K562 (cell line): ENCODE data around the gene B3GALNT2. TPM values are rescaled to one million over a fixed set of nuclear protein-coding genes. Genes with fewer than 3 reads are reported as not detected.
A peak's percentile ranks its signal among the peaks of the same experiment; 100 is the strongest.

Experiments
- ATAC-seq: fragments of 200-7000 bp; cut with Tn5 transposase; 3 replicates; pipeline ENCODE4 v1.9.1; 2020; ENCODE audit warnings: moderate library complexity
- BruUV-seq: library from RNA; stranded (reverse); fragments of 400-500 nt; replicated peaks from 2 replicates; lab custom pipeline; 2021; lab: Mats Ljungman, UMichigan
- CTCF ChIA-PET: fragments of 300-600 bp; formaldehyde crosslinking; extraction: SDS; loops from one replicate; lab custom pipeline; 2021; ENCODE audit warnings: low intra/inter-chr PET ratio; lab: Yijun Ruan, JAX
- POLR2A ChIA-PET: fragments of 300-600, 350-650 bp; sonication (Branson Sonifier 250); formaldehyde crosslinking; extraction: SDS; loops from one replicate; lab custom pipeline; 2021; ENCODE audit warnings: antibody characterized with exemption, inconsistent platforms; lab: Yijun Ruan, JAX
- DNase-seq, 4 experiments: peaks; one replicate each; pipeline versions ENCODE4 v3.0.0 to v3.0.0-alpha.2; 2011 to 2018; ENCODE audit warnings: low spot score in 3 of 4, mixed read lengths in 3 of 4; ENCODE audit errors: extremely low read depth in 1 of 4
- FAIRE-seq: peaks from 2 replicates; lab custom pipeline; 2011; peaks lifted over from hg19 to GRCh38; lab: Jason Lieb, UNC
- H2AFZ ChIP-seq: 2 replicates; pipeline ENCODE4 v1.6.0; 2011; ENCODE audit warnings: low read depth, low read length, control low read depth, inconsistent platforms
- H3K27ac ChIP-seq: fragments of 200-600 bp; 3 replicates; pipeline ENCODE4 v1.8.0; 2011; ENCODE audit warnings: low read depth, mild to moderate bottlenecking, control low read depth, inconsistent platforms, low read length, moderate library complexity, mixed read lengths; ENCODE audit errors: extremely low read depth
- H3K27me3 ChIP-seq, 2 experiments: fragments of 300-600 bp in 1 of 2; 2 replicates in 1 of 2; 3 replicates in 1 of 2; pipeline versions ENCODE4 v1.6.0 to v1.8.0; 2011; ENCODE audit warnings: inconsistent platforms in 2 of 2, low read length in 2 of 2, mild to moderate bottlenecking in 1 of 2, mixed read lengths in 1 of 2, moderate library complexity in 1 of 2; ENCODE audit not compliant: control insufficient read depth in 2 of 2, insufficient read depth in 2 of 2
- H3K36me3 ChIP-seq: fragments of 300-600 bp; 3 replicates; pipeline ENCODE4 v1.8.0; 2011; ENCODE audit warnings: mild to moderate bottlenecking, low read length, inconsistent platforms; ENCODE audit not compliant: control insufficient read depth, insufficient read depth
- H3K4me1 ChIP-seq, 2 experiments: fragments of 200-600 bp in 1 of 2; replicated peaks in 1 of 2; 2 replicates in 1 of 2; 3 replicates in 1 of 2; pipeline versions ENCODE4 v1.5.1 to v1.8.0; 2011; ENCODE audit warnings: inconsistent platforms in 2 of 2, low read length in 2 of 2, mild to moderate bottlenecking in 1 of 2, mixed read lengths in 1 of 2, moderate library complexity in 1 of 2; ENCODE audit not compliant: control insufficient read depth in 2 of 2, insufficient read depth in 2 of 2
- H3K4me2 ChIP-seq: 2 replicates; pipeline ENCODE4 v1.6.1; 2011; ENCODE audit warnings: low read length, control low read depth, inconsistent platforms, mixed read lengths; ENCODE audit not compliant: insufficient read depth
- H3K4me3 ChIP-seq: fragments of 200-600 bp; sonication (generic), shearing (Covaris generic); 2 replicates; pipeline ENCODE4 v1.5.1; 2016; ENCODE audit warnings: control low read depth, inconsistent platforms
- H3K79me2 ChIP-seq: fragments of 200-600 bp; 3 replicates; pipeline ENCODE4 v1.8.0; 2011; ENCODE audit warnings: low read length, inconsistent platforms; ENCODE audit not compliant: control insufficient read depth, insufficient read depth
- H3K9ac ChIP-seq, 2 experiments: 2 replicates each; pipeline versions ENCODE4 v1.6.0 to v1.6.1; 2011; ENCODE audit warnings: low read depth in 2 of 2, low read length in 2 of 2, control low read depth in 1 of 2, inconsistent platforms in 1 of 2, mild to moderate bottlenecking in 1 of 2, mixed read lengths in 1 of 2; ENCODE audit not compliant: insufficient read depth in 1 of 2
- H3K9me1 ChIP-seq: one replicate; pipeline ENCODE4 v1.6.0; 2011; ENCODE audit warnings: inconsistent platforms, mild to moderate bottlenecking, low read length, moderate library complexity; ENCODE audit not compliant: control insufficient read depth, insufficient read depth
- H3K9me3 ChIP-seq: replicated peaks from 2 replicates; pipeline ENCODE4 v1.5.1; 2011; ENCODE audit warnings: low read depth, low read length, inconsistent platforms; ENCODE audit not compliant: control insufficient read depth, insufficient read depth
- H4K20me1 ChIP-seq: replicated peaks from 2 replicates; pipeline ENCODE4 v1.6.1; 2011; ENCODE audit warnings: low read length, inconsistent platforms, mixed read lengths; ENCODE audit not compliant: control insufficient read depth, insufficient read depth
- BRCA1 ChIP-seq, 2 experiments: fragments of 450-650 bp in 1 of 2; sonication (generic) in 1 of 2; formaldehyde crosslinking in 1 of 2; IDR thresholded peaks; 2 replicates each; pipeline versions ENCODE4 v1.5.0 to v1.6.1; 2017 to 2020; ENCODE audit warnings: mild to moderate bottlenecking in 1 of 2, missing genetic modification reagents in 1 of 2
- CHD4 ChIP-seq: fragments of 200-600 bp; sonication (generic); IDR thresholded peaks from 3 replicates; pipeline ENCODE4 v1.6.1; 2012; ENCODE audit warnings: low read depth, mild to moderate bottlenecking, mixed read lengths, low read length, inconsistent platforms; ENCODE audit not compliant: insufficient read depth, insufficient replicate concordance, poor library complexity, severe bottlenecking
- ESRRB ChIP-seq: fragments of 250-450 bp; sonication (Bioruptor Pico); IDR thresholded peaks from 2 replicates; pipeline ENCODE4 v1.5.0; 2020; ENCODE audit warnings: mild to moderate bottlenecking, moderate library complexity, borderline replicate concordance
- ILK ChIP-seq: fragments of 450-650 bp; IDR thresholded peaks from 2 replicates; pipeline ENCODE4 v1.6.1; 2016; ENCODE audit warnings: missing genetic modification characterization, low read depth, mild to moderate bottlenecking, missing compliant biosample characterization, moderate library complexity, borderline replicate concordance
- SMARCE1 ChIP-seq: fragments of 450-650 bp; IDR thresholded peaks from 2 replicates; pipeline ENCODE4 v1.7.1; 2016; ENCODE audit warnings: mild to moderate bottlenecking
- TCF3 ChIP-seq: sonication (generic); formaldehyde crosslinking; IDR thresholded peaks from 2 replicates; pipeline ENCODE4 v1.4.0; 2020; ENCODE audit warnings: mild to moderate bottlenecking, missing genetic modification reagents
- ZNF778 ChIP-seq: fragments of 450-650 bp; formaldehyde crosslinking; IDR thresholded peaks from 2 replicates; pipeline ENCODE4 v1.4.0; 2020; ENCODE audit warnings: mild to moderate bottlenecking, moderate library complexity
- whole genome bisulfite sequencing: fragments of 100-300 bp; shearing (Covaris generic); methylation state at CpG from one replicate; pipeline ENCODE4 v1.1.6; 2016; ENCODE audit warnings: low coverage, mixed read lengths; ENCODE audit not compliant: insufficient coverage; ENCODE audit errors: missing lambda C conversion rate; 5-methylcytosine and 5-hydroxymethylcytosine counted together
- in situ Hi-C: fragments of 300-500 bp; cut with MboI; formaldehyde crosslinking; loops from 4 replicates; pipeline ENCODE4 v1.15.0; 2018; ENCODE audit warnings: inconsistent platforms, mixed read lengths
- intact Hi-C: fragments of 100-400 bp; cut with micrococcal nuclease; formaldehyde crosslinking; loops from 2 replicates; pipeline ENCODE4 v1.14.2; 2022
- polyA plus RNA-seq, 8 experiments: library from polyadenylated mRNA; depleted of rRNA in 4 of 8; stranded (reverse) in 5 of 8; unstranded in 3 of 8; fragments of >200 nt; fragmentation: Nextera tagmentation in 2 of 8; fragmentation: Illumina TruSeq in 1 of 8; extraction: Ambion mirVana in 2 of 8; extraction: Trizol in 1 of 8; gene quantifications; 2 replicates each; pipeline versions ENCODE4 v1.2.1 to v1.2.3, GENCODE V29; 2011 to 2014; ENCODE audit warnings: inconsistent platforms in 1 of 8, missing spikeins in 1 of 8
- total RNA-seq, 7 experiments: library from RNA; depleted of rRNA in 6 of 7; stranded (reverse); fragments of >200 nt in 6 of 7; fragmentation: Illumina TruSeq in 2 of 7; extraction: Trizol in 2 of 7; gene quantifications; 2 replicates each; pipeline versions ENCODE4 v1.2.1 to v1.2.3, GENCODE V29; 2011 to 2021; ENCODE audit warnings: low replicate concordance in 1 of 7

The B3GALNT2 gene
- total and polyA plus RNA-seq, 9 of the 15 experiments (the other 6 are each of a cell fraction or from before 2014, with no cell fraction given): 2.0 to 31.7 (median 22.9) TPM

- Histone ChIP-seq H3K4me3 (no peak overlapping the region), H3K4me2 (no peak overlapping the region)
- TF ChIP-seq BRCA1 (IDR thresholded peaks at IDR 0.05) (no peak), BRCA1 (CRISPR knock-in tag; IDR thresholded peaks at IDR 0.05) (no peak), SMARCE1 (no peak), ZNF778 (CRISPR knock-in tag) (no peak), CHD4 (no peak), TCF3 (CRISPR knock-in tag) (no peak), ESRRB (CRISPR knock-in tag) (no peak), ILK (no peak)
- TF ChIP-seq, all 486 proteins: peak for 0
- peaks cover 43% of the 10 kb centered on the region; the same call in 2 of the 3 replicates for H3K36me3 ChIP-seq
- no TSS peak for BruUV-seq
- ATAC-seq (peak; percentile 53), DNase-seq (no peak), FAIRE-seq (no peak)
- peaks cover 24% of the 10 kb centered on the region; the same call in 2 of the 3 replicates for H3K79me2 ChIP-seq
- no peak overlapping the region for H3K27ac ChIP-seq
- H3K4me1 ChIP-seq: peaks cover 0 to 8% of the 10 kb centered on the region in 2 experiments; a peak in 2 of 5 replicates
- WGBS: 67% methylated on average over 12 of the region's 12 CpGs
- H4K20me1 ChIP-seq: 0 out of 2 replicates have a peak, but pooled peaks cover 8% of the 10 kb centered on the region
- no peaks in the 10 kb centered on the region for H3K9me3 ChIP-seq
- intact Hi-C loops: no loop called here
- ChIA-PET POLR2A (interaction anchor here (0.7 to 0.9 kb wide), 2 partner anchors 99 to 945 kb away, joined by 3 read pairs; no protein-coding TSS in a partner anchor), CTCF (no interaction called here)
- no peak overlapping the region for H3K9ac ChIP-seq
- H3K9me1 ChIP-seq: no peaks in the 10 kb centered on the region
- H3K27me3 ChIP-seq: no peaks in the 10 kb centered on the region
- H2AFZ ChIP-seq: no peak overlapping the region
- in situ Hi-C loops: no loop called here
Measured at GRCh38 chr1:235423214-235423652, 81.0 kb downstream of the B3GALNT2 start.
